Stimulated activated CD4-positive, alpha-beta T cell treated with anti-CD3 and anti-CD28 coated beads, Interleukin-1b, Interleukin-23, amount 100 ng/mL, for 1 hour (primary cell): ENCODE measurements around the gene CFAP299.

Experiments
- DNase-seq, 2 donors: peaks; one replicate each; pipeline ENCODE4 v3.0.0-alpha.2; 2020; ENCODE audit warnings: low read depth in 2 of 2

CFAP299 gene

GRCh38 chr4:80831383-80832361 is 496.1 kb downstream of the CFAP299 start:
- no peak for DNase-seq

GRCh38 chr4:80839281-80839680 is 503.8 kb downstream of the CFAP299 start:
- no peak for DNase-seq

- DNase-seq: no peak
Measured at GRCh38 chr4:80839792-80840191, 504.3 kb downstream of the CFAP299 start.

GRCh38 chr4:80840396-80840795 is 504.9 kb downstream of the CFAP299 start:
- DNase-seq: no peak

- no peak for DNase-seq
Measured at GRCh38 chr4:80841587-80842281, 506.2 kb downstream of the CFAP299 start.

GRCh38 chr4:80846210-80846609 is 510.7 kb downstream of the CFAP299 start:
- no peak for DNase-seq

- no peak for DNase-seq
Measured at GRCh38 chr4:80852061-80852460, 516.5 kb downstream of the CFAP299 start.

GRCh38 chr4:80873571-80873970 is 538.0 kb downstream of the CFAP299 start:
- no peak for DNase-seq

- DNase-seq: no peak
Measured at GRCh38 chr4:80874979-80875378, 539.4 kb downstream of the CFAP299 start.

- no peak for DNase-seq
Measured at GRCh38 chr4:80875642-80876041, 540.1 kb downstream of the CFAP299 start.

GRCh38 chr4:80876810-80877209 is 541.3 kb downstream of the CFAP299 start:
- DNase-seq: no peak

GRCh38 chr4:80878218-80878617 is 542.7 kb downstream of the CFAP299 start:
- DNase-seq: no peak

- no peak for DNase-seq
Measured at GRCh38 chr4:80897537-80898303, 562.2 kb downstream of the CFAP299 start.

GRCh38 chr4:80900908-80901307 is 565.4 kb downstream of the CFAP299 start:
- DNase-seq: no peak

GRCh38 chr4:80903020-80903419 is 567.5 kb downstream of the CFAP299 start:
- DNase-seq: no peak

GRCh38 chr4:80909938-80910337 is 574.4 kb downstream of the CFAP299 start:
- no peak for DNase-seq

- DNase-seq: no peak
Measured at GRCh38 chr4:80911458-80911857, 575.9 kb downstream of the CFAP299 start.

GRCh38 chr4:80912350-80912749 is 576.8 kb downstream of the CFAP299 start:
- DNase-seq: no peak

GRCh38 chr4:80913381-80913780 is 577.9 kb downstream of the CFAP299 start:
- no peak for DNase-seq

- no peak for DNase-seq
Measured at GRCh38 chr4:80916770-80917169, 581.2 kb downstream of the CFAP299 start.

- DNase-seq: no peak
Measured at GRCh38 chr4:80918004-80918403, 582.5 kb downstream of the CFAP299 start.

- no peak for DNase-seq
Measured at GRCh38 chr4:80921441-80921840, 585.9 kb downstream of the CFAP299 start.
